ENCODE data around the gene TENM4.

- TF ChIP-seq CTCF (IDR thresholded peaks at IDR 0.05) (no peak), SMC3 (IDR thresholded peaks at IDR 0.05; ENCODE audit: low read depth, low read length) (no peak), EP300 (IDR thresholded peaks at IDR 0.05; ENCODE audit: borderline replicate concordance in 1 of 2, low read depth in 1 of 2, low read length in 1 of 2) (no peak), POLR2AphosphoS5 (IDR thresholded peaks at IDR 0.05; ENCODE audit: low read depth, low read length) (no peak), FOXJ3 (CRISPR knock-in tag; IDR thresholded peaks at IDR 0.05) (no peak), MAX (IDR thresholded peaks at IDR 0.05; ENCODE audit: low read depth) (no peak)
Observed at GRCh38 chr11:78620159-78620558, 820.7 kb downstream of the TENM4 start.

All from SK-N-SH (cell line).